ENCODE measurements around the gene ENTPD8.

GRCh38 chr9:137398561-137399468, 42.3 kb downstream of the ENTPD8 start:
- TF ChIP-seq POLR2A (IDR thresholded peaks at IDR 0.05; ENCODE audit: low read depth, low read length), result no peak
- no peak for TF ChIP-seq POLR2AphosphoS5 (IDR thresholded peaks at IDR 0.05; ENCODE audit: low read depth, low read length)

Measured in GM12892 (cell line).